Measurements from ENCODE around the gene FADS2. TPM values are rescaled to one million over a fixed set of nuclear protein-coding genes. Genes with fewer than 3 reads are reported as not detected.
"Not testable (repeated sequence)": the region's sequence is repeated elsewhere in the genome, so short reads cannot be mapped to it uniquely, and the experiment has no call there.

Gene FADS2
- total RNA-seq, 4 donors from 2014 or later, result 2.2 to 13.7 (median 6.8) TPM

DNA sequence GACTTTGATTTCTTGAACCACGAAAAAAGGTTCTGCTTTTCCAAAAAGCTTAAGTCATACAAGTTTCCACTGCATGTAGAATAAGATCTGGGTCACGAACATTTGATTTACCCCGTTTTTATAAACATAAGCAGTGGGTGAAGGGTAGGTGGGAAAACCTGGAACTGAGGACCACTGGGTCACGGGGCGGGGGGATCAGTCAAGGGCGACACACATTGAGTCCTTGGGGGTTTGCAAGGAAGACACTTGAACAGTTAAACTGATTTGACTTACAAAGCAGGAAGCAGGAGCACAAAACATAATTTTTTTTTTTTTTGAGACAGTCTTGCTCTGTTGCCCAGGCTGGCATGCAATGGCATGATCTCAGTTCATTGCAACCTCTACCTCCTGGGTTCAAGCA lies 52.4 kb downstream of the FADS2 start:
- Histone ChIP-seq H3K36me3 (peaks cover 0 to 18% (median 0%) of the 10 kb centered on the region in 3 donors), H3K27me3 (no peaks in the 10 kb centered on the region), H3K4me3 (no peak overlapping the region), H3K9me3 (no peaks in the 10 kb centered on the region), H3K4me1 (no peaks in the 10 kb centered on the region), H3K27ac (no peak overlapping the region)
- intact Hi-C loops (cut with DNase I), result no loop called here
- TF ChIP-seq, protein P1, sequence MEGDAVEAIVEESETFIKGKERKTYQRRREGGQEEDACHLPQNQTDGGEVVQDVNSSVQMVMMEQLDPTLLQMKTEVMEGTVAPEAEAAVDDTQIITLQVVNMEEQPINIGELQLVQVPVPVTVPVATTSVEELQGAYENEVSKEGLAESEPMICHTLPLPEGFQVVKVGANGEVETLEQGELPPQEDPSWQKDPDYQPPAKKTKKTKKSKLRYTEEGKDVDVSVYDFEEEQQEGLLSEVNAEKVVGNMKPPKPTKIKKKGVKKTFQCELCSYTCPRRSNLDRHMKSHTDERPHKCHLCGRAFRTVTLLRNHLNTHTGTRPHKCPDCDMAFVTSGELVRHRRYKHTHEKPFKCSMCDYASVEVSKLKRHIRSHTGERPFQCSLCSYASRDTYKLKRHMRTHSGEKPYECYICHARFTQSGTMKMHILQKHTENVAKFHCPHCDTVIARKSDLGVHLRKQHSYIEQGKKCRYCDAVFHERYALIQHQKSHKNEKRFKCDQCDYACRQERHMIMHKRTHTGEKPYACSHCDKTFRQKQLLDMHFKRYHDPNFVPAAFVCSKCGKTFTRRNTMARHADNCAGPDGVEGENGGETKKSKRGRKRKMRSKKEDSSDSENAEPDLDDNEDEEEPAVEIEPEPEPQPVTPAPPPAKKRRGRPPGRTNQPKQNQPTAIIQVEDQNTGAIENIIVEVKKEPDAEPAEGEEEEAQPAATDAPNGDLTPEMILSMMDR (IDR thresholded peaks at IDR 0.05), result no peak
- TF ChIP-seq POLR2A (IDR thresholded peaks at IDR 0.05), result no peak
- DNase-seq, result no peak
- 69 to 76% methylated on average over 4 to 6 of the region's 6 CpGs for WGBS, 2 donors

DNA sequence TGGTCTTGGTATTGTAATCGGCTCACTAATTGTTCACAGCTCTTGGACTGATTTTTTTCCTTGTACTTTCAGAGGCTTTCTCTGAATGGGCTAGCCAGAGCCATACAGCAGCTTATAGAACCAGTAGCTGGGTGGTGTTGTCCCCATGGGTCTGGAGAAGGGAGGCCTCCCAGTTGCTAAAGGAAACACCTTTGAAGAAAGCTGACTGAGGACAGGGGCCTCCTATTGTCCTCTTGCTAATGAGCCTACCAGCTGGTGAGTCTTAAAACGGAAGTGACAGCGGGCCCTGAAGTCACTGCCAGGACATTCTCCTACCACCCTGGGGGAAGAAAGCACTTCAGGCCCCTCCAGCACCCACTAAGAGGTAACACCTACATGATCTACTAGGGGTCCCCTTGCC lies 53.3 kb downstream of the FADS2 start:
- no peak overlapping the region for H3K4me3 ChIP-seq
- intact Hi-C loops (cut with DNase I), result no loop called here
- DNase-seq, result no peak
- TF ChIP-seq POLR2A (IDR thresholded peaks at IDR 0.05), result no peak
- TF ChIP-seq, protein P1 (IDR thresholded peaks at IDR 0.05), result no peak
- no peak overlapping the region for H3K27ac ChIP-seq
- no peaks in the 10 kb centered on the region for H3K9me3 ChIP-seq
- H3K27me3 ChIP-seq, result no peaks in the 10 kb centered on the region
- H3K4me1 ChIP-seq, result no peaks in the 10 kb centered on the region
- 46 to 84% methylated on average over 1 to 3 of the region's 3 CpGs for WGBS, 2 donors
- H3K36me3 ChIP-seq, result peaks cover 0 to 18% (median 0%) of the 10 kb centered on the region in 3 donors

DNA sequence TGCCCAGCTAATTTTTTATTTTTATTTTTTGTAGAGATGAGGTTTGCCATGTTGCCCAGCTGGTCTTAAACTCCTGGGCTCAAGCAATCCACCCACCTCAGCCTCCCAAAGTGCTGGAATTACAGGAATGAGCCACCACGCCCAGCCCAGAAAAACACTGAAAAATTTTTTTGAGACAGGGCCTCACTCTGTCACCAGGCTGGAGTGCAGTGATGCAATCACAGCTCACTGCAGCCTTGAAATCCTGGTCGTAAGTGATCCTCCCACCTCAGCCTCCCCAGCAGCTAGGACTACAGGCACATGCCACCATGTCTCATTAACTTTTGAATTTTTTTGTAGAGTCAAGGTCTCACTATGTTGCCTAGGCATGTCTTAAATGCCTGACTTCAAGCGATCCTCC lies 54.2 kb downstream of the FADS2 start:
- H3K4me1 ChIP-seq; H3K4me3 ChIP-seq; H3K9me3 ChIP-seq; DNase-seq; intact Hi-C loops (cut with DNase I); H3K27me3 ChIP-seq; H3K27ac ChIP-seq: not testable (repeated sequence)
- WGBS, 2 donors, result 70 to 85% methylated on average over 3 of the region's 3 CpGs
- peaks cover 0 to 18% (median 0%) of the 10 kb centered on the region in 3 donors for H3K36me3 ChIP-seq

DNA sequence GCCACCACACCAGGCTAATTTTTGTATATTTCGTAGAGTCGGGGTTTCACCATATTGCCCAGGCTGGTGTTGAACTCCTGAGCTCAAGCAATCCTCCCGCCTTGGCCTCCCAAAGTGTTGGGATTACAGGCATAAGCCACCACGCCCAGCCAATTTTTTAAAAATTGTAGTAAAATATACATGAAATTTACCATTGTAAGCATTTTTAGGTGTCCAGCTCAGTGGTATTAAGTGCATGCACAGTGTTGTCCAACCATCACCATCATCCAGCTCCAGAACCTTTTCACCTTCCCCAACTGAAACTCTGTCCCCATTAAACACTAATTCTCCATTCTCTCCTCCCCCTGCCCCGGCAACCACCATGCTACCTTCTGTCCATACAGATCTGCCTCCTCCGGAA lies 54.8 kb downstream of the FADS2 start:
- intact Hi-C loops (cut with DNase I), result no loop called here
- WGBS, 2 donors, result 83 to 86% methylated on average over 5 to 6 of the region's 6 CpGs
- H3K4me1 ChIP-seq, result peaks cover 0 to 8% (median 0%) of the 10 kb centered on the region in 3 donors
- H3K4me3 ChIP-seq, result no peak overlapping the region
- H3K9me3 ChIP-seq, result no peaks in the 10 kb centered on the region
- no peak for DNase-seq
- H3K36me3 ChIP-seq, result peaks cover 0 to 12% (median 0%) of the 10 kb centered on the region in 3 donors
- no peaks in the 10 kb centered on the region for H3K27me3 ChIP-seq
- no peak overlapping the region for H3K27ac ChIP-seq
- TF ChIP-seq, protein P1 (IDR thresholded peaks at IDR 0.05), result no peak
- no peak for TF ChIP-seq POLR2A (IDR thresholded peaks at IDR 0.05)

DNA sequence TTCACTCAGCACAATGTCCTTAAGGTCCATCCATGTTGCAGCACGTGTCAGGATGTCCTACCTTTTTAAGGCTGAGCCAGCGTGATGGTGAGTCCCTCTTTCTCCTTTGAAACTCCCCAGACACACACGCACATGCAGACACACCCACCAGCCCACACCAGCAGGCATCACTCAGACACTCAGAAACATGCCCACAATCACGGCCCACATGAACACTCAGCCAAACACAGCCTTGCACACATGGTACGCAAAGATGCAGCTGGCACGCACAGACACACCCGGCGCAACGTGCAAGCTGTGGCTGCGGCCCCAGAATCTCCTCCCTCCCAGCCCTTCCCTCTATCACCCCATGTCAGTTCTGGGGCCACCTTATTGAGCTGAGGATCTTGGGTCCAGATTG lies 55.2 kb downstream of the FADS2 start:
- intact Hi-C loops (cut with DNase I), result no loop called here
- 81 to 91% methylated on average over 9 to 10 of the region's 10 CpGs for WGBS, 2 donors
- Histone ChIP-seq H3K9me3 (no peaks in the 10 kb centered on the region), H3K27me3 (no peaks in the 10 kb centered on the region), H3K4me1 (peaks cover 0 to 13% (median 3%) of the 10 kb centered on the region in 3 donors), H3K27ac (no peak overlapping the region), H3K4me3 (no peak overlapping the region), H3K36me3 (peaks cover 0 to 7% (median 0%) of the 10 kb centered on the region in 3 donors)
- no peak for DNase-seq
- TF ChIP-seq POLR2A (IDR thresholded peaks at IDR 0.05), result no peak
- TF ChIP-seq, protein P1 (IDR thresholded peaks at IDR 0.05), result no peak

DNA sequence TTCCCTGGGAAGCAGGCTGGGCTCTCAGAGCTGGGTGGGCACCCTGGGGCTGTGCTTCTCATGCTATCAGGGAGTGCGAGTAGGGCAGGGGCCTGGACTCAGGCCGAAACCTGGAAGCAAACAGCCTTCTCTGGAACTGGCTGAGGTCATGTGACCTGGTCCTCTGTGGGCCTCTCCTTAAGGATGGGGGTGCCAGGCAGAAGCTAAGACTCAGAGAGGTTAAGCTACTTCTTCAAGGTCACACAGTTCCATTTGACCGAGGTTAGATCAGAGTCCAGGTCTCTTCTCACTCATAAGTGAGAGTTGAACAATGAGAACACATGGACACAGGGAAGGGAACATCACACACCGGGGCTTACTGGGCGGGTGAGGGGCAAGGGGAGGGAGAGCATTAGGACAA lies 55.8 kb downstream of the FADS2 start:
- H3K9me3 ChIP-seq, result no peaks in the 10 kb centered on the region
- H3K27me3 ChIP-seq, result no peaks in the 10 kb centered on the region
- no peak overlapping the region for H3K27ac ChIP-seq
- intact Hi-C loops (cut with DNase I), result no loop called here
- WGBS, 2 donors, result 80% methylated on average over 3 of the region's 5 CpGs; no CpG with 5 or more reads in 1 of the 2 donors
- H3K4me1 ChIP-seq, result peaks cover 0 to 19% (median 7%) of the 10 kb centered on the region in 3 donors
- H3K36me3 ChIP-seq, result peaks cover 0 to 1% (median 0%) of the 10 kb centered on the region in 3 donors
- H3K4me3 ChIP-seq, result no peak overlapping the region
- no peak for DNase-seq
- no peak for TF ChIP-seq POLR2A (IDR thresholded peaks at IDR 0.05)
- TF ChIP-seq, protein P1 (IDR thresholded peaks at IDR 0.05), result no peak
